GM19324 (cell line): Measurements from ENCODE around the gene GSS.
"Not testable (repeated sequence)": the region's sequence is repeated elsewhere in the genome, so short reads cannot be mapped to it uniquely, and the experiment has no call there.

Source experiments
- ATAC-seq: cut with Tn5 transposase; IDR thresholded peaks from one replicate; pipeline ENCODE4 v1.9.1; 2021; ENCODE audit warnings: mild to moderate bottlenecking, moderate library complexity; ENCODE audit not compliant: unreplicated experiment, low FRiP score

Gene GSS

DNA sequence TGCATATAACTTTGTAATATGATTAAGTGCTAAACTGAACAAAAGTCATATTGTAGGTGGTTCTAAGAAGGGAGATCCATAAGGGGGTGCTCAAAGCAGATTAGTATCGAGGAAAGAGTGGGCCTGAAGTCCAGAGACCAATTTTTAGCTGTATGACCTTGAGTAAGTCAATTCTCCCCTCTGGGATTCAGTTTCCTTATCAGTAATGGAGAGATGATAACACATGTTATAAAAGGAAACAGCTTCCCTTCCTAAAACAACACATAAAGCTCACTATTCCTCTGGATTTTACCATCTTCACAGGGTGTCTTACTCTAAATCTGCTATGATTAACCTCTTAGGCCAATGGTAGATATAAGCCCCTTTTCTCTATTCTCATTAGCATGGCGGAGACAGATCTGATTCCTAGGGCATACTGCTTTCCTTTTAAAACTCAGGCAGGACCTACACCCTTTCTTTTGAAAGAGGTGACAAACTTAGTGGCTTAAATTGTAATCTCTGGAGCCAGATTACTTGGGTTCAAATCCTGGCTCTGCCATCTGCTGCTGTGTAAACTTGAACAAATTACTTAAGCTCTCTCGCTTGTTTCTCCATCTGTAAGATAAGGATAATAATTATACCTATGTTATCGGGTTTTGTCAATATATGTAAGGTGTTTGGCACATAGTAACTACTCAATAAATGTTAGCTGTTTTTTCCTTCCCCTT, 39.7 kb downstream of the GSS start:
- ATAC-seq: no peak

DNA sequence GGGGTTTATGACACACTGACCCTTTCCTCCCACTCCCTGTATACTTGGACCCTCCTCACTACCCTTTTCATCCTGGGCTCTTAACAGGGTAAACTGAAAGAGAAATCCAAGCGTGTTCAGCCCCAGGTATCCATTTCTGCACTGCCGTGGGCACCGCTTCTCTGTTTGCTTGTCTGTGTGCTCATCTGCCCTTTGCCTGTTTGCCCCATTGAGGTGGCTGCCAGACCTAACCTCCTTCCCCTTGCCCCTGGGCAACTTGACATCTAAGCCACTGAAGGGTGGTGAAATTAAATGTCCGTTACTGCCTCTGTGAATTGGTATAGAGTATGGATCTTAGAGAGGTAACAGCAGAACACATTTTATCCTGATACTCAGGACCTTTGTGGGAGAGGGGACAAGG, 40.5 kb downstream of the GSS start:
- ATAC-seq: no peak

DNA sequence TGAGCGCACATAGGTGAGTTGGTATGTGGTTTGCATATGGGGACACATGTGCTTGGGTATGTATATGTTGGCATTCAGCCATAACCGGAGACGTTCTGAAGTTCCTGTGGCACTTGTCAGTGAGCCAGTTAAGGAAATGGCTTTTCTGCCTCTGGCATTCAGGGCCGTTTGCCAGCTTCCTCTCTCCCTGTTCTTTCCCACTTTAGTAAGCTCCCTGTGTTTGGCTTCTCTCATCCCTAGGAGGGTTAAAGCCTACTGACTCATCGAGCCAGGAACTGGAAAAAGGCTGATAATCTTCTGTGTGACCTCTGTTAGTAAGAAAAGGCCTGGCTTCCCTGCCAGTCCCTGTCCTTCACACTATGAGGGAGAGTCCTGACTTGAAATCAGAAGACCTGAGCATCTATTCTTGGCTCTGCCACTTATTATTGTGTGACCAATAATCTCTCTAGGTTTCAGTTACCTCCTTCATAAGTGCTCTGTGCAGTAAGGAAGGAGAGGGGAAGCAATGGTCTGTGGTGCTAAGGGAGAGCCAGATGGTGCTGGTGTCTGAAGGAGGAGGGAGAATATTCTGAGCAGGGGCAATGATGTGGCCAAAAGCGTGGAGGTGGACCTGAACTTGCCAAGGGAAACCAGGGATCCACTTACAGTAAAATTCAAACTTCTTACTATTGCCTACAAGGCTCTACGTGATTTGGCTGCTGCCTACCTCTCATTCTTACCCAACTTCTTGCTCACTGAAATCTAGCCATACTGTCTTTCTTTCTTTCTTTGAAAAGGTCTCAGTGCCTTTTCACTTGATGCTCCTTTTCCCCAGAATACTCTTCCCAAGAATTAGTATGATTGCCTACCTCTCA, 47.8 kb downstream of the GSS start:
- no peak for ATAC-seq

DNA sequence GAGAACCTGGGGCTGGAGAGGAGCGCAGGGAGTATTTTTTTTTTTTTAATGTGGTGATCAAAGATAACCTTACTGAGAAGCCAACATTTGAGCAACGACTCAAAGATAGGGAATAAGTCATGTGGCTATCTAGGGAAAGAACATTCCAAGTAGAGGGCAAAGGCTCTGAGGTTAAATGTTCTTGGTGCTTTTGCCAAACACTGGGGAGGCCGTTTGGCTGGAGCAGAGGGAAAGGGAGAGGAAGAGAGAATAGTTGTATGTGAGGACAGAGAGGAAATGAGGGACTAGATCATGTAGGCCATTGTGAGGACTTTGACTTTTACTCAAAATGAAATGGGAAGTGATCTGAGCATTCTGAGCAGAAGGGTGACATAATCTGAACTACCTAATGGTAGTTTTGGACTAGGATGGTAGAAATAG, 51.4 kb downstream of the GSS start:
- ATAC-seq: no peak

DNA sequence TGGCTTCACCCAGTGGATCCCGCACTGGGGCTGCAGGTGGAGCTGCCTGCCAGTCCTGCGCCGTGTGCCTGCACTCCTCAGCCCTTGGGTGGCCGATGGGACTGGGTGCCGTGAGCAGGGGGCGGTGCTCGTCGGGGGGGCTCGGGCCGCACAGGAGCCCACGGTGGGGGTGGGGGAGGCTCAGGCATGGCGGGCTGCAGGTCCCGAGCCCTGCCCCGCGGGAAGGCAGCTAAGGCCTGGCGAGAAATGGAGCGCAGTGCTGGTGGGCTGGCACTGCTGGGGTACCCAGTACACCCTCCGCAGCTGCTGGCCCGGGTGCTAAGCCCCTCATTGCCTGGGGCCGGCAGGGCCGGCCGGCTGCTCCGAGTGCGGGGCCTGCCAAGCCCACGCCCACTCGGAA, 56.9 kb downstream of the GSS start:
- not testable (repeated sequence) for ATAC-seq

DNA sequence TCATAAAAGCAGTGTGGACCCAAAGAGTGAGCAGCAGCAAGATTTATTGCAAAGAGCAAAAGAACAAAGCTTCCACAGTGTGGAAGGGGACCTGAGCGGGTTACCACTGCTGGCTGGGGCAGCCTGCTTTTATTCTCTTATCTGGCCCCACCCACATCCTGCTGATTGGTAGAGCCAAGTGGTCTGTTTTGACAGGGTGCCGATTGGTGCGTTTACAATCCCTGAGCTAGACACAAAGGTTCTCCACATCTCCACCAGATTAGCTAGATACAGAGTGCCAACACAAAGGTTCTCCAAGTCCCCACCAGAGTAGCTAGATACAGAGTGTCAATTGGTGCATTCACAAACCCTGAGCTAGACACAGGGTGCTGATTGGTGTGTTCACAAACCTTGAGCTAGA, 57.5 kb downstream of the GSS start:
- ATAC-seq: not testable (repeated sequence)

DNA sequence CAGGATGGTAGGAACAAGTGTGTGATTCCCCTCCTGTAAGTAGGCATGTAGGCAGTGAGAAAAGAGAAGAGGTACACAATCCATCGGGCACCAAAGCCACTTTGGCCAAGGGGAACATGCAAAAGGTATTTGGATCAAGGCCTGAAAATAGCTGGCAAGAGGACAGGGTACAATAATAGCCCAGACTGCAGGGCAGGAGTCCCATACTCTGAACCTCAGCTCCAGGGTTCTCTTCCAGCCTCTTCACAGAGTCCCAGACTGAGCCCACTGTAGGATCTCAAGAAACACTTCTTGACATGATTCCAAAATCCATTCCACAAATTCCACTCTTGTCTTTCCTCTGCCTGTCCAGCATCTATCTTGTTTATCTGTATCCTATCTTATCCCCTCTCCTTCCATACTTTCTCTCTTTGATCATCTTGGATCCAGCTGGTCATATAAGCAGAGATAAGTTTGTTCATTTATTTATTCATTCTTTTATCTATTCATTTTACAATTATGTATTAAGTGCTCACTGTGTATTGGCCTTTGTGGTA, 59.5 kb downstream of the GSS start:
- ATAC-seq: no peak

DNA sequence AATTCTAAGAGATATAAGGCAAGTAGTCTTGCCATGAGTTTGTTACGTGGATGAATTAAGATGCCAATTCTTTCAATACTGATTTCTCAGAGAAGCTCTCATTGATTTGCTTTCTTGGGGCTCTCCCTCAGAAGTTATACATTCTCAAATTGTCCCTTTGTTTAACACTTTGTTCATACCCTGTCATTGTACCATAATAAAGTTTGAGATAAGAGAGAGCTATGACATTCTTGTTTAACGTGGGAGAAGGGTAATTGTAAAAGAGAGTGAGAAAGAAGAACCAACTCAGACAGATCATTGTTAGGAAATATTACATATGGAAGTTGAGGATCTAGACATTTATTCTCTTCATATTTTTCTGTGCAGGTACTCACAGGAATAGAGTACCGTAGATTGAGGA, 60.1 kb downstream of the GSS start:
- ATAC-seq: no peak

DNA sequence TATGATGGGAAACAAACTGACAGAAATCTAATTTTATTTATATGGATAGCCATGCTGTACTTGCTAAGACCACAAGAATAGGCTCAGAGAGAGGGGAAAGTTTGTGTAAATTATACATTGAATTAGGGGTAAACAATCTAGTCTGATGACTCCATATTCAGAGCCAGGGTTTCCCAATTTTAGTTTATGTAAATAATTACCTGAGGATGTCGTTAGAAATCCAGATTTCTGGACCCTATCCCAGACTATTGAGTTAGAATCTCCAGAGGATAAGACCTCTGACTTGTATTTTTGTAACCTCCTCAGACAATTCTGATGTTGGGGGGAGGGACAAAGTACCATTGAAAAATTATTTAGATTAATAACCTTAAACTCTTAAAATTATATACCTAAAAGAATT, 60.9 kb downstream of the GSS start:
- ATAC-seq: no peak

DNA sequence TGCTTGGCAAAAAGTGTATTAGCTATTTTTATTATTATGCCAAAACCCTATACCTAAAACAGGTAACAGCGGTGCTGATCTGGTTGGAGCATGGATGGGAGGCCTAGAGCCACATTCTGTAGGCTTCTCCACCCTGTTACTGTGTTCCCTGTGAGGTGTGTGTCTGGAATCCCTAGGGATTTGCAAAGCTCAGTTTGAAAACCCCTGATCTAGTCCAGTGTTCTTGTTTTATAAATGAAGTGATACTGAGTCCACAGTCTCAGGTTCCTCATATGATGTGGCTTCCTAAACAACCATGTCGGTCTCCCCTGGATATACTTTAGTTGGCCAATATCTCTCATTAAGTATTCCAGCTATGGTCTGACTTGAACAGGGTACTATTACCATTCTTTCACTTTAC, 62.9 kb downstream of the GSS start:
- ATAC-seq: no peak

DNA sequence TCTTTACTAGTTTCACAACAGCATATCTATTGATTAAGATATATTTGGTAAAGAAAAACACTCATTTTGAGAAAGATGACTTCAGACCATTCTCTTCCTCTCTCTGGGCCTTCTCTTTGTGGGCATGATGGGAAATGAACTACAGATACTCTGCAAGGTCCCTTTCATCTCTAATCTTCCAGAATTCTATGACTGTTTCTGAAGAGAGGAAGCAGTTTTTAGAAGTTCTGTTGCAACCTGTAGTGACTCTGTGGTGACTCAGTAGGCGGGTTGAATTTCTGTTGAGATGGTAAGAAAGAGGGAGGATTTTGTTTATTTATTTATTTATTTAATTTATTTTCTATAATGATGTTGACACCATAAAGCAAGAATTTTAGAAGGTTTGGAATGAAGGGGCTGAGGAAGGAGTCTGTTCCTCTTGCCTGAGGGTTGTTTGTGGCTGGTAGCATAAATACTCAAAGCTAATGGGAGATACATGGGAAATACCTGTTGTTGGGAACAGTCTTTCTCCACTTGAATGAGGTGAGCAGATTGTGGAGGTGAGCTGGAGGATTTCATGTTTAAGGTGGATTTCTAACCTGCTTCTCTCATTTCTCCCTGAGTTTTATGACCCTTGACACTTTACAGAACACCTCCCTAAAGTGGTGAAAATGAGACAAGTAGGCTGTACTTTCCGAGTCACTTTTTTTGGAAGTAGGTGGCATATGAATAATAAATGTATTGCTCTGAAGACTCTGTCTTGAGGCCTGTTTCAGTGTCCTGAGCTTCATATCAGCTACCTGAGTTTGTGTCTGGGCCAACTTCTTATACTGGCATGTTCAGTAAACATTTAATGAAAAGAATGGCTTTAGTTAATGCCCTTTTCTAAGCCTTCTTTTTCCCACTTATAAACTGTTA, 64.2 kb downstream of the GSS start:
- ATAC-seq: no peak

DNA sequence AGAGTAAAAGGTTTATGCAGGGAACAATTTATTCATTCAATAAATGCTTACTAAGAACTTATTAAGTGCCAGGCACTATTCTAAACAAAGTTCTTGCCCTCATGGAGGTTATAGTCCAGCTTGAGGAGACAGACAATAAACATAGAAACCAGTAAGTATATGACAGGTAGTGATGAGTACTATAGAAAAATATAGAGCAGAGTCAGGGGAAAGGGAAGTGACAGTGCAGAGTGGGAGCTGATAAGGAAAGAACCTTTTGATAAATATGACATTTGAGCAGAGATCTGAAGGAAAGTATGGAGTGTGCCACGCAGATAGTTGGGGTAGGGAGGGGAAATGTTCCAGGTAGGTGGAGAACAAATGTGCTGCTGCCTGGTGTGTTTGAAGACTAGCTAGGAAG, 67.1 kb downstream of the GSS start:
- ATAC-seq: no peak

DNA sequence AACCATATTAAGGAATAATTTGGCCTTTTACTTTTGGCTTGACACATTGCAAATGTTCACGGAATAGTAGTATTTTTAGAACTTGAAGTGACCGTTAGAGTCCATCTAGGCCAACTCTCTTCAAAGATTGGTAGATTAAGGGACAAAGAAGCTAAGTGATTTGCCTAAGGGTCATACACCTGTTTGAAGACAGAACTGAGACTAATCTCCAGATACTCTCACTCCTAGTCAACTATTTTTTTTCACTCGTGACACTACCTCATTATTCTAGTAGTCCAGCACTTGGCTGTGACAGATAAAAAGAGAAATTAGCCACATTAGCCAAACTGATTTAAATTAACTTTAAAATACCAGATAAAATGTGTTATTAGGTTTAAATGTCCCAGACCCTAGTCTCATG, 68.6 kb downstream of the GSS start:
- ATAC-seq: peak; percentile 51

DNA sequence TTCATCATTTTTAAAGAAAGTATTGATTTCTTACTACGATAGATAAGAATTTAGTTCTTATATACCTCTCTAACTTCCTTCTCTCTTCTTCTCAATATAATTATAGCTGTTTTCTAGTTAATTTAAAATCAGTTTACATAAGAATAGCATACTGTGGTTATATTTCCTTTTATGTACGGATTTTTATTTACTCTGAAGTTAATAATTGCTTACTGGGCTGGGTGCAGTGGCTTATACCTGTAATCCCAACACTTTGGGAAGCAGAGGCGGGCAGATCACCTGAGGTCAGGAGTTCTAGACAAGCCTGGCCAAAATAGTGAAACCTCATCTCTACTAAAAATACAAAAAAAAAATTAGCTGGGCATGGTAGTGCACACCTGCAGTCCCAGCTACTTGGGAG, 69.5 kb downstream of the GSS start:
- no peak for ATAC-seq

DNA sequence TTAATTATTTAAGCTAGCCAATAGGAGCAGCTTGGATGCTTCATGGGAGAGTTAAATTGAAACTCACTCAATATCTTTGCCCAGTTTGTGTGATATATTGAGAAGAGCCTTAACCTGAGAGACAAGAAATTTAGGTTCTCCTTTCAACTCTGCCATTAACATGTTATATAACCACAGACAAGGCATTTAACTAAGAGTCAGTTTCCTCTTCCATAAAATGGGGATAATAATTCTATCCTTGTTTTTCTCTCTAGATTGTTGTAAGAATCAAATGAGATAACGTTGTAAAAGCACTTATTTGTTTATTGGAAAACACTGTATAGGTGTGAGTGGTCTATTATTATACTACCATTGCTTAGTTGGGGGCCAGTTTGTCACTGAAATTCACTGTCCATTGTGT, 71.3 kb downstream of the GSS start:
- ATAC-seq: no peak

DNA sequence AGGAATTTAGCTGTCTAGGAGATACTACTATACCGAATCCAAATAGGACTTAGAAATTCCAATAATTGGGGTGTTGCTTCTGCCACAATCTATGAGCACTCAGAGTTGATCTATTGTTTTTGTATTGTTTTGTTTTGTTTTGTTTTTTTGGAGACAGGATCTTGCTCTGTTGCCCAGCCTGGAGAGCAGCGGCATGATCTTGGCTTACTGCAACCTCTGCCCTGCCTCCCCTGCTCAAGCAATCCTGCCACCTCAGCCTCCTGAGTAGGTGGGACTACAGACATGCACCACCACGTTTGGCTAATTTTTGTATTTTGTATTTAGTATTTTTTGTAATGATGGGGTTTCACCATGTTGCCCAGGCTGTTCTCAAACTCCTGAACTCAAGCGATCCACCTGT, 71.8 kb downstream of the GSS start:
- ATAC-seq: no peak

DNA sequence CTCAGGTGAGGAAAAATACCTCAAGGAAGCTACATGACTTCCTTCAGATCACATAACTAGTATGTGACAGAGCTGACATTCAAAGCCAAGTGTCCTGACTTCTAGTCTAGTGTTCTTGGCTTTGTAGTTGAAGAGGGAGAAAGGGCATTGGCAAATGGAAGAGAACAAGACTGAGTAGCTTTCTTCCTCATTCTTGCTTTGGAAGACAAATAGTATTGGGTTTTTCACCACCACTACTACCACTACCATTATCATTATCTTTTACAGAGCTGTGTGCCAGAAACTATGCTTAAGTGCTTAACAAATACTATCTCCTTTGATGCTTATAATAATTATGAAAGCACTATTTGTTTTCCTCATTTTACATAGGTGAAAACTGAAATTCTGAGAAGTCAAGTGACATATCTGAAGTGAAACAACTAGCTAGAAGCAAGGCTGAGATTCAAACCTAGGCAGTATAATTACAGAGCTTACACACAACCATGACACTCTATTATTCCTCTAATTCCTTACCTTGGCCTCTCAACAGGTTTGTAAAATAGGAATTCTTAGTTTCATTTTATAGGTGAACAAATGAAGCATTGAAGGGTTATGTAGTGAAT, 72.4 kb downstream of the GSS start:
- ATAC-seq: no peak

DNA sequence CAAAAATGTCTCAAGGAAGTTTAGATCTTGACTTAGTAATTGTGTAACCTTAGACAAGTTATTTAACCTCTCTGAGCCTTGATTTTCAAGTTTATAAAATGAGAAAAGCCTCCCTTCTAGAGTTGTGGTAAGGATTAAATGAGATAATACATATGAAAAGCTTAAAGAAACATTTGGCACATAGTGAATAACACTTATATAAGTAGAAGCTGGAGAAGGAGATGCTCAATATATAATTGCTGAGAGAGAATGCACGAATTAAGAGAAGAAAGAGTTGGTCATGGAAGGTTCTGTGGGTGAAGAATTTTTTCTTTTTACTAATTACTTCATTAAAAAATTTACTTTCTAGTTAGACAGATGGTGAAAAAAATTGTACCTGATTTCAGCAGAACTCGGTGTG, 73.9 kb downstream of the GSS start:
- no peak for ATAC-seq

DNA sequence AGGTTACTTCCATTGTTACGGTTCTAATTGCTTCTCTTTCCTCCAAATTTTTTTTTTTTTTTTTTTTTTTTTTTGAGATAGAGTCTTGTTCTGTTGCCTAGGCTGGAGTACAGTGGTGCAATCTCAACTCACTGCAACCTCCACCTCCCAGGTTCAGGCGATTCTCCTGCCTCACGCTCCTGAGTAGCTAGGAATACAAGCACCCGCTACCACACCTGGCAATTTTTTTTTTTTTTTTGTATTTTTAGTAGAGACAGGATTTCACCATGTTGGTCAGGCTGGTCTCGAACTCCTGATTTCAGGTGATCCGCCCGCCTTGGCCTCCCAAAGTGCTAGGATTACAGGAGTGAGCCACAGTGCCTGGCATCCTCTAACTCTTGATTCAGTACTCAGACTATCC, 74.6 kb downstream of the GSS start:
- not testable (repeated sequence) for ATAC-seq

DNA sequence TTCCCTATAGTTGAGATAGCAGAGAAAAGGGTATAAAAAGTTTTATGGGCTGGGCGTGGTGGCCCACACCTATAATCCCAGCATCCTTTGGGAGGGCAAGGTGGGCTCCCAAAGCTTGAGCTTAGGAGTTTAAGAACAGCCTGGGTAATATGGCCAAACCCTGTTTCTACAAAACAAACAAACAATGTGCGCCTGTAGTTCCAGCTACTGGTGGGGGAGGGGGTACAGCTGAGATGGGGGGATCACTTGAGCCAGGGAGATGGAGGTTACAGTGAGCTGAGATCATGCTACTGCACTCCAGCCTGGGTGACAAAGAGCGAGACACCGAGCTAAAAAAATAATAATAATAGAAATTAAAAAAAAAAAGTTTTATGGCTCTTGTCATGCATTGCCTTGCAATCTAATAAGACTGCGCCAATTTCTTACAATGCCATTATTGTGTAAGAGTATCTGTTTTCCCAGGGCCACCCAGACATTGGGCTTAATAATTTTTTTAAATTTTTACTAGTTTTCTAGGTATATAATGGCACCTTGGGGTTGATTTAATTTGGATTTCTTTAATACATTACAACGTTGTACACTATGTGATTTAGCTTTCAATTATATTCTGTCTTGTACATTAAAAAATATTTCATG, 75.3 kb downstream of the GSS start:
- ATAC-seq: no peak
